HG02970 (cell line): ENCODE results near the gene KMT2E.
"Not testable (repeated sequence)": the region's sequence is repeated elsewhere in the genome, so short reads cannot be mapped to it uniquely, and the experiment has no call there.

Source experiments
- ATAC-seq: cut with Tn5 transposase; IDR thresholded peaks from one replicate; pipeline ENCODE4 v1.9.1; 2021; ENCODE audit warnings: mild to moderate bottlenecking, moderate library complexity, moderate number of reproducible peaks; ENCODE audit not compliant: unreplicated experiment, low FRiP score

KMT2E gene

DNA sequence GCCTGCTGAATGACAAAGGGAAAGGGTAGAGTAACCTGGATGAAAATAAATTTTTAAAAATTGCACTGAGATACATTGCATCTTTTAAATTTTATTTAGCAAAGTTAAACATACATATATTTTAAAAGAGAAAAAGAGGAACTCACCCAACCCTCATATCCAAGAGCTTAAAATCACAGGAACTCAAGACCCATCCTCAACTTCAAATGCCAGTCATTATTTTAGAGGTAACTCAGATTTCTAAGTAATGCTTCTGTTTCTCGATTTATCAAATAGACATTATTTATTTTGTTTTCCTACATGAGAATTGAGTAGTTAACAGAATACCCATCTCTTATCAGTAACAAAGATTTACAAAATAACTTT lies 32.4 kb upstream of the KMT2E start:
- ATAC-seq = no peak

DNA sequence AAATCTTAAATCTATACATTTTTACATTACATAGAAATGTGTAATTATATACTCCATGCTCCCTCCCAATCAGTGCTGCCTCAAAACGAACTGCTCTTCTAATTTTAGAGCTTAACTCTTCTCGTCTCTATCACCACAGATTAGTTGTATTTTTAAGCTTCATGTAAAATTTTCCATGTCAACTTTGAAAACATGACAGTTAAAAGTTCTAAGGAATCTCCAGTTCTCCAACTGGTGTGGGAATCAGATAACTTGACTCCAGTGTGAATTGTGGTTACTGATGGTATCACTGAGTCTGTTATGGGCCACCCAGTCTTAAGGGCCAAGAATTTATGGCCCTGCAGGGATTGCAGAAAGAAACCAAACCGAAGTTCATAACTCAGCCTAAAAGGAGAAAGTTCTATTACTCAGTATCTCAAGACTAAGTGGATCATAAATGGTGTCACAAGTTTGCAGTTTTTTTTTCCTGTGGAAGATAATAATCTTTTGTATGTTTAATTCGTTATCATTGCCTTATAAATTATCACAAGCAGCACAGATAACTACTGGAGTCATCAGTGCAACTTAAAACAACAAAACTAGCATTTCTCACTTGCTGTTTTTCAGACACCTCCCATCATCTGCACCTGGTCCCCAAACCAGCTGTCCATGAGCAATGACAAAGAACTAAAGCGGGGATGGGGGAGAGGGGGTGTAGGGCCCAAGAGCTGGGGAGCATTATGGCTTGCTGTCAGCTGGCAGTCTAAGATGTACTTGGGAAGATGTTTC lies 31.5 kb upstream of the KMT2E start:
- ATAC-seq = no peak

DNA sequence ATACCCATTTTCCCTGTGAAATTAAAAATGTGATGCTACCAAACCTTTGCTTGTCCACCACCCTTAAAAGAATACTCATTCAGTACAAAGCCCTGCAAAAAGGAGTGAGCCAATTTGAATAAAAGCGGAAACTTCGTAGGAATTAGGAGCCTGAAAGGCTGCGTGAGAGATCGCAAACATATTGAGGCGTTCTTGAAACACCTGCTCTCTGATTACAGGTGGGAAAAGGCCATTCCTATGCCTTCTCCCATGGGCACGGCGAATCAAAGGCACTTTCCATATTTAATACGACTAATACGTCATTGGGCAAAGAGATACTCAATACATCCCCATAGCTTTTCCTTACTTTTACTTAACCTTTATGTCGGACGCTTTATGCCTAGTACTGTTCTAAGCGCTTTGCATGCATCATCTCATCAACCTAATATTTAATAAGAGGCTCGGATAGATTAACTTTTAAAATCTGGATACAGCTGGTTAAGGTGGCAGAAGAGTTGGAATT lies 30.9 kb upstream of the KMT2E start:
- ATAC-seq = no peak

DNA sequence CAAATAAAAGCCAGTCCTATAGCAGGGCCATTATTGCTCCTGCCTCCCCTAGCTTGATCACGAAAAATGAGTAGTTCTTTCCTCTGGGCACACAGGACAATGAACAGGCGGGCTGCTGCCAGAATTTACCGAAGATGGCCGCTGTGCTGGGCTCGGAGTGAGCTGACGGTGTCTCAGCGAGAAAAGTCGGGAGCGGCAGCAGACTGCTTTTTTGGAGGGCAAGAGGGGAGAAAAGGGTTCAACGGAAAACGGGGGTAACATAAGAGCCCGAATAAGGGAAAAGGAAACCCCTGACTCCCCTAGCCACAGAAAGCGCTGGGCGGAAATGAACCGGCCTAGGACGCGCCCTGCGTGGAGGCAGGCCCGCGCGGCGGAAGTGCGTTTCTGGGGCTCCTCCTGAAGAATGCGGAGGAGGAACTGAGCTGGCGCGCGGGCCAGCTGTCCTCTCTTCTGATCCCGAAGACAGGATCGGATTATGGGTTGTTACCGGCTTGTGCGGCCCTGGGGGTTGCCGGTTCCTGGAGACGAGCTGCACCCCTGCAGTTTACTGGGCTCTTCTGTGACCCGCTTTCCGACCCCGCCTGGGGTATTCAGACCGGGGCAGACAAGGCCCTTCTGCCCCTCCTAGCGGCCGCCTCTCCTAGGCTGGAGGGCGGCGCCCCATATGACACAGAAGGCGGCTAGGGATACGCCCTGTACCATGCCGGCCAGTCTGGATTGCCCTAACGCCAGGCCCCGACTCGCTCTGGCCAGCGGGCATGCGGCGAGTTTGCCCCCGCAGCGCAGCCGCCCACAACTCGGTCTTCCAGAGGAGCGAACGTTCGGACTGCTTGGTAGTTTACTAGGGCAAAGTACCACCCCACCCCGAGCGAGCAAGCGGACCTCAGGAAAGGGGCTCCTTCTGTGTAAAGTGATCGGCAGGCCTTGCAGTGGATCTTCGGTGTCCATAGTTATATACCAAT lies 30.1 kb upstream of the KMT2E start:
- ATAC-seq = peak; percentile 72

DNA sequence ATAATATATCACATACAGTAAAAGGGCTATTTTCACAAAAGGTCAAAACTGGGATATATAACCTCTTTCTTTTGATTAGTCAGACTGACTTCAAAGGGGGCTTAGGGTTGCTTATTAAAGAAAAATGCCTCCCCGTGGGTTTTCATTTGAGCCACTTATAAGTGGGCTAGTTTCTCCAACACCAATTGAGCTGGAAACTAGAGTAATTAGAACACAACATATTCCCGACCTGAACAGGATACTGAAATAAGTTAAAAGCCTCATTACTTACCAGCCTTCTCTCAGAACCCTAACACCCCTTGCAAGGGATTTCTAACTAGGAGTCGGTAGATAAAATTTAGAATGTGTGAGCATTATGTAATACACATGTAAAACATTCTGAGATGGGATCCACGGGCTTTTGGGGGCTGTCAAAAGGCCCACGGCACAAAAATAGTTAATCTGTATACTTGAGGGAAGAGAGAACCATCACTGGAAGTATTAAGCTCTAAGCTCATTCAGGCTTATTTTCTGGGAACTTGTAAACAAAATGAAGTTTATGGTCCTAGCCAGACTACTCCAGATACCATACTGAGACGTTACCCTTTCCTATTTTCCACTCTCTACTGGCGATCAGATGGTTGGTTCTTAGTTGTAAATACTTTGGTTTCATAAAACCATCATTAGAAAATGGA lies 29.3 kb upstream of the KMT2E start:
- no peak for ATAC-seq

DNA sequence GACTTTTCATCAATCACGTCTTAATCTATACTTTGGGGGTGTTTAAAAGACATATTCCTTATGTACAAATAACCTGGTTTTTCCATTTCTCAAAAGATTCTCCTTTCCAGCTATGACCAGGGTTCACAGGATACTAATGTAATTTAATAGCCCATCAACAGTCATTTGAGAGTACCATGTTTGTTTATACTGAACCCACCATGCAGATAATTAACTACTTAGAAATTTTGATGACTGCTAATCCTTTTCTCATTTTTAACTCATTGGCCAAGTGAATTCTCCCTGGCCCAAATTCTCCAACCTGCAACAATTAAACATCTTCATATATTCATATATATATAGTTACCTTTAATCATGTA lies 28.8 kb upstream of the KMT2E start:
- no peak for ATAC-seq

DNA sequence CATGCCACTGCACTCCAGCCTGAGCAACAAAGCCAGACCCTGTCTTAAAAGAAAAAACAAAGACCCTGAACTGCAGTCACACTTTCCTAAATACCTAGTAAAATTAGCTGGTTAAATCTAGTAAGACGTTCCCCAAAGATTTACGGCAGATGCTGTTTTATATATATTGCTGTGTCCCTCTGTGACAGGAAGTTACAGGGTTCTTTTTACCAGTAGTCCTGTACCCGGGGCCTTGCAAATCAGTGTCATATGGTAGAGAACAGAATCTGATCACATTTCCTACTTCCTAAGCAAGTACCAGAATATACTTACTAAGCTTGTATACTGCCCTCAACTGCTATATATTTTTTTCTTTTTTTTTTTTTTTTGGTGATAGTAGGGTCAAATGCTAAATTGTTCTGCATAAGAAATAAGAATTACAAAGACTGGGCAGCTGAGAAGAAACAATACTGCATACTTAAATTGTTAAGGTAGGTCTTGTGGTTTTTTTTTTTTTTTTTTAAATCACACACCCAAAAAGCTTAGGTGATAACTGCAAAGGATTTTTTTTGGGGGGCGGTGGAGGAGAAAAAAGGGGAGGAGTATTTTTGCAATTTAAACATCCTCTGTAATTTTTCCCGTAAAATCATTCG lies 27.3 kb upstream of the KMT2E start:
- no peak for ATAC-seq

DNA sequence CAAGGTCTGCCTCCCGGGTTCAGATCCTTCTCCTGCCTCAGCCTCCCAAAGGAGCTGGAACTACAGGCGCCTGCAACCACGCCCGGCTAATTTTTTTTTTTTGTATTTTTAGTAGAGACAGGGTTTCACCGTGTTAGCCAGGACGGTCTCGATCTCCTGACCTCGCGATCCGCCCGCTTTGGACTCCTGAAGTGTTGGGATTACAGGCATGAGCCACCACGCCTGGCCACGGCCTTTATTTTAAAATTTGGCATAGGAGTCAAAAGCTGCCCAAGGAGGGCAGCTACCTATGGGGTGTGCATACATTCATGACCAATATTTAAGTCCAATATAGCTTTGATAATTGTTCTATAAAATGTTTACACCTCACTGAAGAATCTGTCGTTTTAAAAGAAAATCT lies 26.6 kb upstream of the KMT2E start:
- not testable (repeated sequence) for ATAC-seq

DNA sequence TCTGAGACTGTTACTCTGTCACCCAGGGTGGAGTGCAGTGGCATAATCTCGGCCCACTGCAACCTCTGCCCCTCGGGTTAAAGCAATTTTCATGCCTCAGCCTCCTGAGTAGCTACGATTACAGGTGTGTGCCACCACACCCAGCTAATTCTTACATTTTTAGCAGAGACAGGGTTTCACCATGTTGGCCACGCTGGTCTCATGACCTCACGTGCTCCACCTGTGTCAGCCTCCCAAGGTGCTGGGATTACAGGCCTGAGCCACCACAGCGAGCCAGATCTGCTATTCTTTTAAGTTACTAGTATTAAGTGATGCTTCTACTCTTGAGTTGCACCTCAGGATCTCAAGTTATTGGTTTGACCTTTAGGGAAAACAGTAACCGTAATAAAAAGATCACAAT lies 23.0 kb upstream of the KMT2E start:
- no peak for ATAC-seq

DNA sequence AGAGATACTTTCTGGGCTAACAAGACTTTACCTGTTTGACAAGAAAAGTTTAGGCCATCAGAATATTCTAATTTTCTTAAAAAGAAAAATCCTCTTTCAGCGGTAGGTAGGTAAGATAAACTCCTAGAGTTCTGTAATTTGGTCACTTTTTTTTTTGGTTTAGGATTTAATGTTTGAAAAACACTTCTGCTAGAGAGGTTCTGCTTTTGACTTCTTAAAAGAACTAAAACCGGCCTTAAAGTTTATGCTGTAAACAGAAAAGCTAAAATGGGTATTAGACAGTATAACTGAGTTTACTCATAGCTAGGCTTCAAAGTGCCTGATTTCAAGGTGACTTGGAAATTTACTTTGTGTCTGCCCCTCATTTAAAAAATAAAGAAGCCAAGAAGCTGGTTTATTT lies 21.7 kb upstream of the KMT2E start:
- no peak for ATAC-seq

DNA sequence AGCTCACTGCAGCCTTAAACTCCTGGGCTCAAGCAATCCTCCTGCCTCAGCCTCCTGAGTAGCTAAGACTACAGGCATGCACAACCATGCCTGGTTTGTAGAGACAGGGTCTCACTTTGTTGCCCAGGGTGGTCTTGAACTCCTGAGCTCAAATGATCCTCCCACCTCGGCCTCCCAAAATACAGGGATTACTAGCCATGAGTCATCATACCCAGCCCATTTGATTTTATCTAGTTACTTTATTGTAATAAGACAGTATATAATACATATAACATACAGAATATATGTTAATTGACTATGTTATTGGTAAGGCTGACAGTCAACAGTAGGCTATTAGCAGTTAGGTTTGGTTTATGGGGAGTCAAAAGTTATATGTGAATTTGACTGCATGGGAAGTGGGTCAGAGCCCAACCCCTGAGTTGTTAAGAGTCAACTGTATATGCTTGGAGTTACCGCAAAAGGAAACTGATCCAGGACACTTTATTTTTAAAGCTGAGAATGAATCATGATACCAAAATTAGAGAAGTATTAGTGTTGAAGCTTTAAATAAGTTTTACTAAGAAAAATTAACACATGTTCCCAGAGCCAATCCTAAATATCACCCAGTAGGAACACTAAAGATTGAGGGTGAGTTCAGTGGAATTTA lies 20.7 kb upstream of the KMT2E start:
- ATAC-seq = no peak

DNA sequence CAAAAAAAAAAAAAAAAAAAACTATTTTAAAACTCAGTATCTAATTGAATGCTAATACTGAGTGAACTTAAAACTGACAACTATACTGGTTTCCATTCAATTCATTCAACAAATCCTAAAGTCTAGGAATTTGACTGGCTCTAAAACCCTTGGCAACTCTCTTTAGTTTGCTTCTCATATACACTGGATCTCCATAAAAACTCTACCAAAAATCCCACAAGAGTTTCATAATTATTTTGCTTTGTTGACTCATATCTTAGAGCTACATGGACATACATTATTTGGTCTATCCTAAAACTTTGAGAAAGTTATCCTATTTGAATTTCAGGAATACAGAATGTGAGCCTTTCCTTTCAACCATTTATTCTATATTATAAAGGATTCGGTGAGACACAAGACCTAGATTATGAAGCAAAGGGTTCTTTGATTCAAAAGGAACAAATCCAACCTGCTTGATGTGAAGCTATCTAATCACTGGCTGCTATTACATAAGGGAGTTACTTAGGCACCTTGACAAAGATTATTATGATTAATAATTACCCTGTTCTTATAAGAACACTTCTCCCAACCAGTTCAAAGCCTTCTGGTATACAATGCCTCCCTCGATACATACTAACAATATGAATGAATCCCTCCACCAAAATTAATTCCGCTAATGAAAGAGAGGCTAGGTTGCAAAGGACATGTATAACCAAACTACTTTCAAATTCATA lies 15.8 kb upstream of the KMT2E start:
- ATAC-seq = no peak

DNA sequence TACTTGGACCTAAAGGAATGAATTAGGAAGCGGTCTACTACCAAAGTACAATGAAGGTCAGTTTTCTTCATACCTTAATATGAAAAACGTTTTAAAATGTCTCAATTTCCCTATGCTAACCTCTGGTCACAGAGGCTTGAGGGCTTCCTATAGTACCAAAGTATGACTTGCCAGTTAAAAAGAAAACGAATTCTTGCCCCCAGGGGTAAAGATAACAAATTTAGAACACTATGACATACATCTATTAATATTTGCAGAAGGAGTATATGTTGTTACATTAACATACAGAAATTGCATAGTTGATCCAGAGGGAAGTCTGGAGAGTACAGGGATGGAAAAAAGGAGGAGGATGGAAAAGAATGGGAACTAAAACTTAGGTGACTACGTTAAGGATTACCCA lies 13.8 kb upstream of the KMT2E start:
- ATAC-seq = no peak

DNA sequence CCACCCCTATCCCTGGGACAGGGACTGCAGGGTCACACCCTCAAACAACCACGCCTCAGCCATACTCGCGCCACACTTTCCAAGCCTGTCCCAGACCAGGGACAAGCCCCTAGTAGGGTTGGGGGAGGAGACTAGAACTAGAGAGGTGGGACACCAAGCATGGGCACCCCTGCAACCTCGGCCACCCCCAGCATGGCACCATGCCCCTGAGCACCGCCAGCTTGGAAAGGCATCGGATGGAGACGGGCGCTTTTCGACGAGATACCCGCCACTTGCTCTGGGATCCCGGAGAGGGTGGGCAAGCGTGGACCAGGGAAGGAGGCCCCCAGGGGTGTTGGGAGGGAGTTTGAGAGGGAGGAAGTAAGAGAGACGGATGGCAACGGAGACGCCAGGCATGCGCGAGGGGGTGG lies 13.1 kb upstream of the KMT2E start:
- no peak for ATAC-seq

DNA sequence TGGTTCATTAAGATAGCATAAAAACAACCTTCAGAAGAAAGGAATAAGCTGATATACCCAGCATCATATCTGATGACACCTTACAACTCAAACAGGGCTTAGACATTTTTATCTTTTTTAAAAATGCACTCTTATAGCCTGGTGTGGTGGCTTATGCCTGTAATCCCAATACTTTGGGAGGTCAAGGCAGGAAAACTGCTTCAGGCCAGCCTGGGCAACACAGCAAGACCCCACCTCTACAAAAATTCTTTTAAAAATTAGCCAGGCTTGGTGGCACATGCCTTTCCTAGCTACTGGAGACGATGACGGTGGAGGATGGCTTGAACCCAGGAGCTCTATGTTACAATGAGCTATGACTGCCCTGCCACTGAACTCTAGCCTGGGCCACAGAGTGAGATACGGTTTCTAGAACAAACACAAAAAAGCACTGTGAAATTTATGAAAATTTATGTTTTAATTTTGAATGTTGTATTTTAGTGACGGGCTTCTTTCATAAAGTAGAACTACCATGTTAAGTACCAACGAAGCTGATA lies 12.3 kb upstream of the KMT2E start:
- ATAC-seq = no peak

DNA sequence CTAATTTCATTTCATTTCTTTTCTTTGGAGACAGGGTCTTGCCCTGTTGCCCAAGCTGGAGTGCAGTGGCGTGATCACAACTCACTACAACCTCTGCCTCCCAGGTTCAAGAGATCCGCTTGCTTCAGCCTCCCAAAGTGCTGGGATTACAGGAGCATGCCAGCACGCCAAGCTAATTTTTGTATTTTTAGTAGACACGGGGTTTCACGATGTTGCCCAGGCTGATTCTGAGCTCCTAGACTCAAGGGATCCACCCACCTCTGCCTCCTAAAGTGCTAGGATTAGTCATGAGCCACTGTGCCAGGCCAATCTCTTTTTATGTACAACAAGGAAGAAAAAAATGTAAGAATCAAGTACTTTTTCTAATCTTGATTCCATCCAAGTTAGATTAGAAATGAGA lies 10.7 kb upstream of the KMT2E start:
- no peak for ATAC-seq

DNA sequence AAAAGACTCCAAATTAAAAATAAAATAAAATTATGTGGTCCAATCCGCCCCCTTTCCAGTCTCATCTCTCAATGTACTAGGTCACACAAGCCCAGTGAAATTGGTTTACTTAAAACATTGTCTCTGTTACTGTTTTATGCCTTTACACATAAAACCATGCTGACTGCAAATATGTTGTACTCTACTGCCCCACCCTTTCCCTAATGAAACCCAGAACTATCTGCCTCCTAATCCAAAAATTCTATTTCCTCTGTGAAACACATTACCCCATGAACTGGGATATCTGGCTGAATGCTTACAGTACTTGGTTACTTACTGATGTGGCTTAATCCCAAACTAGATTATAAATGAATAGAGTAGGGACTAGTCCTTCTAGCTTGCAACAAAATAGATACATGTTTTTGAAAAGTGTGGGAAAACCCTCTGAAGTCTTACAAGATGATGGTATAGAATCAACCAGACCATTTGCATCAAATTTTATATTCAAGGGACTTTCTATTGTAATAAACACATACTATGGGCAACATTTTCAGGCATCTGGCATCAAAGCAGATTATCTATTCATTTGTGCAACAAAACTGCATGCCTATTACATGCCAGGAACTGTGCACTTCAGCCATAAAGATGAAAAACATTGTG lies 10.0 kb upstream of the KMT2E start:
- ATAC-seq = no peak

DNA sequence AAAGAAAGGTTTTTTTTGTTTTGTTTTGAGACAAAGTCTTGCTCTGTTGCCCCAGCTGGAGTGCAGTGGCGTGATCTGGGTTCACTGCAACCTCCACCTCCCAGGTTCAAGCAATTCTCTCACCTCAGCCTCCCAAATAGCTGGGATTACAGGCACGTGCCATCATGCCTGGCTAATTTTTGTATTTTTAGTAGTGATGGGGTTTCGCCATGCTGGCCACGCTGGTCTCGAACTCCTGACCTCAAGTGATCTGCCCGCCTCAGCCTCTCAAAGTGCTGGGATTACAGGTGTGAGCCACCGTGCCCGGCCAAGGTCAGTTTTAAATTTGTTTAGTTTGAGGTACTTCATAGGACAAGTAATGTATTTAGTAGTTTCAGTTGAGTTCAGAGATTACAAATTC lies 9.0 kb upstream of the KMT2E start:
- ATAC-seq = not testable (repeated sequence)

DNA sequence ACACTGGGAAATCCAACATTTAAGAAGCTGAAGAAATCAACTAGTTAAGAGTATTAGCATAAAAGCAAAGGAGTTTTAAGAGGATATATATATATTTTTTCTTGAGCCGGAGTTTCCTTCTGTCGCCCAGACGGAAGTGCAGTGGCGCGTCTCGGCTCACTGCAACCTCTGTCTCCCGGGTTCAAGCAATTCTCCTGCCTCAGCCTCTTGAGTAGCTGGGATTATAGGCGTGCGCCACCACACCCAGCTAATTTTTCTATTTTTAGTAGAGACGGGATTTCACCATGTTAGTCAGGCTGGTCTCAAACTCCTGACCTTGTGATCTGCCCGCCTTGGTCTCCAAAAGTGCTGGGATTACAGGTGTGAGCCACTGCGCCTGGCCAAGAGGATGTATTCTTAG lies 8.5 kb upstream of the KMT2E start:
- not testable (repeated sequence) for ATAC-seq
